Measurements from ENCODE around the gene SYT7. TPM values are rescaled to one million over a fixed set of nuclear protein-coding genes. Genes with fewer than 3 reads are reported as not detected.

The SYT7 gene, protein sequence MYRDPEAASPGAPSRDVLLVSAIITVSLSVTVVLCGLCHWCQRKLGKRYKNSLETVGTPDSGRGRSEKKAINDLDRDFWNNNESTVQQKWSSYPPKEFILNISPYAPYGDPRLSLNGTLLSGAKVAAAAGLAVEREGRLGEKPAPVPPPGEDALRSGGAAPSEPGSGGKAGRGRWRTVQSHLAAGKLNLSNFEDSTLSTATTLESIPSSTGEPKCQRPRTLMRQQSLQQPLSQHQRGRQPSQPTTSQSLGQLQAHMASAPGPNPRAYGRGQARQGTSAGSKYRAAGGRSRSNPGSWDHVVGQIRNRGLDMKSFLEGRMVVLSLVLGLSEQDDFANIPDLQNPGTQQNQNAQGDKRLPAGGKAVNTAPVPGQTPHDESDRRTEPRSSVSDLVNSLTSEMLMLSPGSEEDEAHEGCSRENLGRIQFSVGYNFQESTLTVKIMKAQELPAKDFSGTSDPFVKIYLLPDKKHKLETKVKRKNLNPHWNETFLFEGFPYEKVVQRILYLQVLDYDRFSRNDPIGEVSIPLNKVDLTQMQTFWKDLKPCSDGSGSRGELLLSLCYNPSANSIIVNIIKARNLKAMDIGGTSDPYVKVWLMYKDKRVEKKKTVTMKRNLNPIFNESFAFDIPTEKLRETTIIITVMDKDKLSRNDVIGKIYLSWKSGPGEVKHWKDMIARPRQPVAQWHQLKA
- total RNA-seq (1 to 10 TPM; 1.1 to 5.3 (median 3.3) TPM), polyA plus RNA-seq (under 1 TPM; 0.14 to 0.48 (median 0.43) TPM)
- long read RNA-seq, donor 1 = 0 reads
- long read RNA-seq, donor 2 = 0 reads

DNA sequence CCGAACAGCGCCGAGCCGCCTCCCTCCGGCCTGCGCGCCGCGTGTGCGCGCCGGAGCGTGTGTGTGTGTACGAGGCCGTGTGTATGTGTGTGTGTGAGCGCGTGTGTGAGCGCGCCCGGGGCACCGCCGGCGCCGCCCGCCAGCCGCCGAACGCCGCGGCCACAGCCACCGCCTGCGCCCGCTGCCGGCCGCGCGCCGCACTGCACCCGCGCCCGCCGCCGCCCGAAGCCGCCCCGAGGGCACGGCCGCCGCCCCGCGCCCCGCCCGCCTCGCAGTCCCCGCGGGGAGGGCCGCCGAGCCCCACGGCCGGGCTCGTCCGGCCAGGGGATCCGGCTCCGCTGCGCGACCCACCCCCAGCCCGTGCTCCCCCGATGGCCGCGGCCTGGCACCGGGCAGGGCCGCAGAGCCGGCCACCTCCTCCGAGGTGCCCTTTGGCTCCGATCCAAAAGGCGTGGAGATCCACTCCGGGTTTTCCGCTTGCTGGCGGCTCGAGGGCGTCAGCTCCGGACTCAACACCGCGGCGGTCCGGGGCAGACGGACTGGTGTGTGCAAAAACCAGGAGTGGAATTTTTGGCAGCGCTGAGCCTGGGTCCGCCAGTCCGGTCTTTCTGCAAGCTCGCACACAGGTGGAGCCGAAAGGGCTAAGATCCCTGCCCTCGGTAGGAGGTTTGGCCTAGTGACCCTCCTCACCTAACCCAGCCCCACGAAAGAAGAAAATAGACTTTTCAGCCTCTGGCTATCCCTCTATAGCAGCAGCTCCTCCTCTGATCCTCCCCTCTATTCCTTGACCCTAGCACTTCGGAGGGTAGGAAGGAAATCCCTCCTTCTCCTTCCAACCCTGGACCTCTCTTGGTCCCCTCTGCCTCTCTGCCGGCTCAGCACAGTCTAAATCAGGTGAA lies at the start of gene SYT7:
Gene SYT7, minus strand, starts transcription at position 47 of the 899 bp plus-strand sequence. CDS start 256 bp downstream, outside the sequence.
- WGBS, 5 donors = 0 to 2% (median 1%) methylated on average over 26 to 96 of the region's 96 CpGs
- intact Hi-C loops (cut with DNase I; ENCODE audit: low total_unique reads) = no loop called here
- no peaks in the 10 kb centered on the region for H3K36me3 ChIP-seq
- H3K27me3 ChIP-seq (replicated peaks in 1 of 7) = peaks cover 3 to 59% (median 17%) of the 10 kb centered on the region in 7 donors
- H3K4me3 ChIP-seq = peak within 1 kb of the TSS; percentile 18 to 77 (median 46)
- DNase-seq = peak; percentile 98
- peak in 2 of 3 donors; percentile 11 to 69 for TF ChIP-seq POLR2A (IDR thresholded peaks at IDR 0.05)
- TF ChIP-seq CTCF (IDR thresholded peaks at IDR 0.05 in 8 of 11, conservative IDR thresholded peaks at IDR 0.05 in 3 of 11) = peak in 9 of 11 experiments; percentile 15 to 61 (median 41)
- peak; percentile 53 to 83 (median 81) for TF ChIP-seq POLR2AphosphoS5 (IDR thresholded peaks at IDR 0.05)
- H3K27ac ChIP-seq = peak within 1 kb of the TSS in 7 of 8 donors; percentile 72 to 91 (median 80)
- peaks cover 4 to 35% (median 22%) of the 10 kb centered on the region in 6 donors for H3K4me1 ChIP-seq
- H3K9me3 ChIP-seq = no peaks in the 10 kb centered on the region

GRCh38 chr11:61630089-61630488 lies 49.2 kb upstream of the SYT7 start:
- H3K4me3 ChIP-seq = no peak overlapping the region
- intact Hi-C loops (cut with DNase I; ENCODE audit: low total_unique reads) = loop anchor here (10.0 kb wide), 1 partner anchor 155 kb away; no protein-coding TSS in a partner anchor

GRCh38 chr11:61629082-61629833 lies 48.4 kb upstream of the SYT7 start:
- peaks cover 0 to 8% (median 0%) of the 10 kb centered on the region in 6 donors for H3K4me1 ChIP-seq
- no peaks in the 10 kb centered on the region for H3K36me3 ChIP-seq
- H3K9me3 ChIP-seq = no peaks in the 10 kb centered on the region
- TF ChIP-seq POLR2AphosphoS5 (IDR thresholded peaks at IDR 0.05) = no peak
- TF ChIP-seq POLR2A (IDR thresholded peaks at IDR 0.05) = no peak
- no peak for TF ChIP-seq CTCF (IDR thresholded peaks at IDR 0.05 in 8 of 11, conservative IDR thresholded peaks at IDR 0.05 in 3 of 11)
- DNase-seq = no peak
- H3K27ac ChIP-seq = no peak overlapping the region
- WGBS, 5 donors = 84 to 87% (median 85%) methylated on average over 17 to 18 of the region's 18 CpGs
- peaks cover 0 to 53% (median 0%) of the 10 kb centered on the region in 7 donors for H3K27me3 ChIP-seq (replicated peaks in 1 of 7)
- H3K4me3 ChIP-seq = no peak overlapping the region
- intact Hi-C loops (cut with DNase I; ENCODE audit: low total_unique reads) = no loop called here

More at GRCh38 chr11:61630089-61630488, 49.2 kb upstream of the SYT7 start:
- no peak for TF ChIP-seq POLR2AphosphoS5 (IDR thresholded peaks at IDR 0.05)
- H3K27me3 ChIP-seq (replicated peaks in 1 of 7) = peaks cover 0 to 58% (median 0%) of the 10 kb centered on the region in 7 donors
- no peak for DNase-seq
- H3K36me3 ChIP-seq = no peaks in the 10 kb centered on the region
- H3K4me1 ChIP-seq = peaks cover 0 to 8% (median 0%) of the 10 kb centered on the region in 6 donors
- no peak overlapping the region for H3K27ac ChIP-seq
- no peaks in the 10 kb centered on the region for H3K9me3 ChIP-seq
- WGBS, 5 donors = 73 to 81% (median 78%) methylated on average over 10 of the region's 10 CpGs

All from spleen (tissue), 13 donors.